Heart left ventricle (tissue), 13 donors: ENCODE results near the gene KCNQ1OT1.

ENCODE experiments used
- POLR2A ChIP-seq, 2 donors: fragments of 450-650 bp; IDR thresholded peaks; one replicate each; pipeline ENCODE4 v1.6.1; 2017; ENCODE audit warnings: antibody characterized with exemption in 2 of 2, mild to moderate bottlenecking in 2 of 2, moderate library complexity in 2 of 2
- TF ChIP-seq, protein P1 (sequence below), 12 donors: fragments of 200-600 bp; sonication (generic) in 4 of 12; IDR thresholded peaks; one replicate each; pipeline versions ENCODE4 v1.5.0 to v1.8.0; 2018 to 2022; ENCODE audit warnings: antibody characterized with exemption in 12 of 12, mild to moderate bottlenecking in 5 of 12
- donor health status: ischemic (EF 13 %, LVEDD 7.1; RV severe dilation, severe dysfunction).
- donor health status: DM: no; HTN: yes; CAD: no.
- donor health status: DM: no; HTN: no; CAD: no.
- donor health status: ischemic (EF 25% LVEDD 6.9; RV normal size, moderate dysfunction).
- donor health status: ischemic (EF 25% LVEDD 5.7; RV mildly dilated, moderate dysfunction).
- donor health status: ischemic (EF 35%, LVEDD 5.7; RV mildly dilated, moderate dysfunction).
- donor health status: nonischemic (EF 11% LVEDD 7.7; RV severe dilation, severe dysfunction).
- donor health status: DM: yes; HTN: yes; CAD: no.
- donor health status: PGD.
- donor health status: ischemic (EF 29% LVEDD 5.4; RV normal size, mild dysfunction).
- donor health status: nonischemic (EF 23%, LVEDD 6.1; RV moderate dilation, normal function).

DNA sequence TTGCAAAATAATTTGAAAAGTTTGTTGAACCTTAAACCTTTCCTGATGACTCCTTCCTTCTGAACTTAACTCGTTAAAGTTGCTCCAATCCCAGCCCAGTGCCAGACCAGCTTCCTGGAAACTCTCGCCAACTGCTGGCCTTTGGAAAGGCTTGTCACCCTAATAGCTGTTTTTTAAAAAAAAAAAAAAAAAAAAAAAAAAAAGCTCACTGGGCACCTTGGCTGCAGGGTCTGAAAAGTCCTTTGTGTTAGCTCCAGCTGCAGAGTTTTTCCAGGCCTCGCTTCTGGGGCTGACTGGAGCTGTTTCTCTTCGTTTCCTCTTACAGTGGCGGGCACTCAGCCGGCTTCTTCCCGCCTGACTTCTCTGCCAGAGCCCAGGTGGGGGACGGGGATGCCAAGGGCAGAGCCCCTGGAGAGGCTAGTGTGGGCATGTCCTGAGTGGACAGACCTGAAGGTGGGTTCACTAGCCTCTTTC is 25.1 kb downstream of the KCNQ1OT1 start:
- TF ChIP-seq, protein P1, sequence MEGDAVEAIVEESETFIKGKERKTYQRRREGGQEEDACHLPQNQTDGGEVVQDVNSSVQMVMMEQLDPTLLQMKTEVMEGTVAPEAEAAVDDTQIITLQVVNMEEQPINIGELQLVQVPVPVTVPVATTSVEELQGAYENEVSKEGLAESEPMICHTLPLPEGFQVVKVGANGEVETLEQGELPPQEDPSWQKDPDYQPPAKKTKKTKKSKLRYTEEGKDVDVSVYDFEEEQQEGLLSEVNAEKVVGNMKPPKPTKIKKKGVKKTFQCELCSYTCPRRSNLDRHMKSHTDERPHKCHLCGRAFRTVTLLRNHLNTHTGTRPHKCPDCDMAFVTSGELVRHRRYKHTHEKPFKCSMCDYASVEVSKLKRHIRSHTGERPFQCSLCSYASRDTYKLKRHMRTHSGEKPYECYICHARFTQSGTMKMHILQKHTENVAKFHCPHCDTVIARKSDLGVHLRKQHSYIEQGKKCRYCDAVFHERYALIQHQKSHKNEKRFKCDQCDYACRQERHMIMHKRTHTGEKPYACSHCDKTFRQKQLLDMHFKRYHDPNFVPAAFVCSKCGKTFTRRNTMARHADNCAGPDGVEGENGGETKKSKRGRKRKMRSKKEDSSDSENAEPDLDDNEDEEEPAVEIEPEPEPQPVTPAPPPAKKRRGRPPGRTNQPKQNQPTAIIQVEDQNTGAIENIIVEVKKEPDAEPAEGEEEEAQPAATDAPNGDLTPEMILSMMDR (IDR thresholded peaks at IDR 0.05) = no peak
- TF ChIP-seq POLR2A (IDR thresholded peaks at IDR 0.05) = no peak
